GM18526 (cell line): Measurements from ENCODE around the gene SPAG9.

Source experiments
- POLR2A ChIP-seq: IDR thresholded peaks from 3 replicates; pipeline ENCODE4 v1.6.1; 2011; ENCODE audit not compliant: insufficient read length; ENCODE audit errors: extremely low read depth

Gene SPAG9, protein sequence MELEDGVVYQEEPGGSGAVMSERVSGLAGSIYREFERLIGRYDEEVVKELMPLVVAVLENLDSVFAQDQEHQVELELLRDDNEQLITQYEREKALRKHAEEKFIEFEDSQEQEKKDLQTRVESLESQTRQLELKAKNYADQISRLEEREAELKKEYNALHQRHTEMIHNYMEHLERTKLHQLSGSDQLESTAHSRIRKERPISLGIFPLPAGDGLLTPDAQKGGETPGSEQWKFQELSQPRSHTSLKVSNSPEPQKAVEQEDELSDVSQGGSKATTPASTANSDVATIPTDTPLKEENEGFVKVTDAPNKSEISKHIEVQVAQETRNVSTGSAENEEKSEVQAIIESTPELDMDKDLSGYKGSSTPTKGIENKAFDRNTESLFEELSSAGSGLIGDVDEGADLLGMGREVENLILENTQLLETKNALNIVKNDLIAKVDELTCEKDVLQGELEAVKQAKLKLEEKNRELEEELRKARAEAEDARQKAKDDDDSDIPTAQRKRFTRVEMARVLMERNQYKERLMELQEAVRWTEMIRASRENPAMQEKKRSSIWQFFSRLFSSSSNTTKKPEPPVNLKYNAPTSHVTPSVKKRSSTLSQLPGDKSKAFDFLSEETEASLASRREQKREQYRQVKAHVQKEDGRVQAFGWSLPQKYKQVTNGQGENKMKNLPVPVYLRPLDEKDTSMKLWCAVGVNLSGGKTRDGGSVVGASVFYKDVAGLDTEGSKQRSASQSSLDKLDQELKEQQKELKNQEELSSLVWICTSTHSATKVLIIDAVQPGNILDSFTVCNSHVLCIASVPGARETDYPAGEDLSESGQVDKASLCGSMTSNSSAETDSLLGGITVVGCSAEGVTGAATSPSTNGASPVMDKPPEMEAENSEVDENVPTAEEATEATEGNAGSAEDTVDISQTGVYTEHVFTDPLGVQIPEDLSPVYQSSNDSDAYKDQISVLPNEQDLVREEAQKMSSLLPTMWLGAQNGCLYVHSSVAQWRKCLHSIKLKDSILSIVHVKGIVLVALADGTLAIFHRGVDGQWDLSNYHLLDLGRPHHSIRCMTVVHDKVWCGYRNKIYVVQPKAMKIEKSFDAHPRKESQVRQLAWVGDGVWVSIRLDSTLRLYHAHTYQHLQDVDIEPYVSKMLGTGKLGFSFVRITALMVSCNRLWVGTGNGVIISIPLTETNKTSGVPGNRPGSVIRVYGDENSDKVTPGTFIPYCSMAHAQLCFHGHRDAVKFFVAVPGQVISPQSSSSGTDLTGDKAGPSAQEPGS (N-terminal part only)

DNA sequence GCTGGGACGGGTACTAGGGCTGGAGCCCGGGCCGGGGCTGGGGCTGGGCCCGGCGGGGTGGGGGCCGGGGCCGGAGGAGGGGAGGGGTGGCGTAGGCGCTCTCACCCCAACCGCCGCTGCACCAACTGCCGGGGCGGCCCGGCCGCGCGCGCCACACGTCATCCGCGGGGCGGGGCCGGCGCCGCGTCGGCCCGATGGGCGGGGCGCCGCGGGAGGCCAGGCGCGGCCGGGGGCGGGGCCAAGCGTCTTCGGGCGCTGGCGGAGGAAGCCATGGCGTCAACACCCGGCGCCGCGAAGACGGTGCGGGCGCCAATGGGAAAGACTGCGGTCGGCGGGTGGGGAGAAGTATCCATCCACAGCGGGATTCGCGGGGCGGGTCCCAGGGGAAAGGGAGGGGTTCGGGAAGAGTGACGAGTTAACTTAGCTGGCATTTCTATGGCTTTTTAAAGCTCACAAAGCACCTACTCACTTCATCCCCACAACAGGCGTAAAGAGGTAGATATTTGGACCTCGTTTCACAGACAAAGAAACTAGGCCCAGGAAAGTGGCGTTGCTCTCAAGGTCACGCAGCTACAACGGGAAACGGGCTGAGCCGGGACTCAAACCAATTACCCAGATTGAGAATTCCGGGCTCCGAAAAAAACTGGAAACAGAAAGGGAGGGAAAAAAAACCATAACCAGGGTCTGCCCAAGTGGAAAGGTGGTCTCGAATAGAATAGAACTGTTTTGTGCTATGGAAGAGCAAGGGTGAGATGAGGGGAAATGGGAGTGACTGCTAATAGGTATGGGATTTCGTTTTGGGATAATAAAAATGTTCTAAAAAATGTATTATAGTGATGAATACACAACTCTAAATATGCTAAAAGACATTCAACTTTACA is at the start of gene SPAG9:
Gene SPAG9, minus strand, starts transcription at position 130 of the 881 bp plus-strand sequence. CDS start 212 bp downstream, outside the sequence.
- TF ChIP-seq POLR2A: peak; percentile 80

GRCh38 chr17:51169340-51169739 is 48.7 kb upstream of the SPAG9 start:
- no peak for TF ChIP-seq POLR2A

- TF ChIP-seq POLR2A: no peak
These were observed 46.6 kb upstream of the SPAG9 start for GRCh38 chr17:51166987-51167931.

- peak; percentile 81 for TF ChIP-seq POLR2A
These were observed 45.7 kb upstream of the SPAG9 start, which contains the start of gene NME2 for GRCh38 chr17:51166198-51166986. Gene NME2, plus strand, starts transcription at chr17:51166411. Its CDS starts 420 bp downstream, at chr17:51166831.

- no peak for TF ChIP-seq POLR2A
These were observed 45.1 kb upstream of the SPAG9 start for GRCh38 chr17:51165680-51166197.

DNA sequence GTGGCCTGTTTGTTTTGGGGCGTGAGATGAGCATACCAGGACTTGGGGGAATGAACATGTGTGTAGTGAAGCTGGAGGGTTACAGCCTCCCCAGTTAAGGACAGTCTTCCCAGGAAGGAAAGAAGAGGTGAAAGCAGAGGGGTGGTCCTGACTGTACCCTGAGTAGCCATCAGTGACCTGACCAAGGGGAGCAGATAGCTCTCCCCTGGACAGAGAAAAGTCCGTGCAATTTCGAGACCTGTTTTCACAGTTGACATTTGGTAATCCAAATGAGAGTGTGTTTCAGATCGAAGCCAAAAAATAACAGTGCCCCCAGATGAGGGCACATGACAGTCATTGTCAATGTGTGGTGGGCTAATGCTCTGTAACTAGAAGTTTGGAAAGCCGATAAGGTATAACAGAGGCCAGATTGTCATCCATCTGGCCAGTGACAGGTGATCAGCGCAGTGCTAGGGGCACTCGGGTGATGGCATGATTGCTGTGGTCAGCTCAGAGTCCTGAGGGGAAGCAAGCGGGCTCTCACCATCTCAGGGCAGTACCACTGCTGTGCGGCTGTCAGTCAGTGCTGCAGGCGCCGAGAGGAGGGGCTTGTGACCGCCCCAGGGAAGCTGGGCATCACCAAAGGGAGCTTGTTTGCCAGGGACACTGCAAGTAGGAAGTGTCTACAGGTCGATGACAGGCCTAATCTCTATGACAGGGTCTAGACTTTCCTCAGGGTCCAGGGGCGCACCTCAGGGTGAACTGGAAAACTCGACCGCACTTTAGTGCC is 44.4 kb upstream of the SPAG9 start:
- TF ChIP-seq POLR2A: no peak

GRCh38 chr17:51161541-51161940 is 40.9 kb upstream of the SPAG9 start:
- TF ChIP-seq POLR2A: no peak

DNA sequence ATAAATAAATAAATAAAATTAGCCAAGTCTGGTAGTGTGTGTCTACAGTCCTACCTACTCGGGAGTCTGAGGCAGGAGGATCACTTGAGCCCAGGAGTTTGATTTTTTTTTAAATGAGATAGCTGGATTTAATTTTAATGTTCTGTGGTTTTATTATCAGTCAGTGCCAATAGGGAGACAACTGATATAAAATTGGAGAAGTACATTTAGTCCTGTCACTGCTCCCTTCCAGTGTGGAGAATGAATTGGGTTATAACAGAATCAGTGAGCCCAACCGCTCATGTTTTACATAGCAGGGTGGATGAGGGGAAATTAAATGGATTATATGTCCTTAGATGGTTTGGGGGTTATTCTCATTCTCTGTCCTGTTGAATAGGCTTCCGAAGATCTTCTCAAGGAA is 38.9 kb upstream of the SPAG9 start:
- TF ChIP-seq POLR2A: no peak

DNA sequence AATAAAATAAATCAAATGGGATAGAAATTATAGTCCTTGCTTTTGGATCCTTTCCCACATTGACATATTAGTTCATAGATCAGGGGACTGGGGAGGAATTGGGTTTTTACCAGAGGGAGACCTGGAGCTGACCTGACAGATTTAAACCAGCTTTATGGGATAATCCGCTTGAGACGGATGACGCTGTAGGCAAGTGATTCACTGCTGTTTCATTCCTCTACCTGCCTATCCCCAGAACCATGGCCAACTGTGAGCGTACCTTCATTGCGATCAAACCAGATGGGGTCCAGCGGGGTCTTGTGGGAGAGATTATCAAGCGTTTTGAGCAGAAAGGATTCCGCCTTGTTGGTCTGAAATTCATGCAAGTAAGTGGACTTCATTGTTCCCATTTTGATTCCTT is 34.7 kb upstream of the SPAG9 start:
- no peak for TF ChIP-seq POLR2A

DNA sequence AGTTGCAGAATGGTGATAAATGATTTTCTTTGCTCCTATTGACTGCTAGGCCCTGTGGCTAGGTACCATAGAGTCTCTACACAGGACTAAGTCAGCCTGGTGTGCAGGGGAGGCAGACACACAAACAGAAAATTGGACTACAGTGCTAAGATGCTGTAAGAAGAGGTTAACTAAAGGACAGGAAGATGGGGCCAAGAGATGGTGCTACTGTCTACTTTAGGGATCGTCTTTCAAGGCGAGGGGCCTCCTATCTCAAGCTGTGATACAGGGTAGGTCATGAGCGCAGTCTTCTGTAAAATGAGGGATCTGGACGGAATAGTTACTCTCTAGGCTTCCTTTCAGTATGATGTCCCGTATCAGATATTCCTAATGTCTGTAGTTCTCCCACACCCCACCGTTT is 33.5 kb upstream of the SPAG9 start:
- TF ChIP-seq POLR2A: no peak
